Small intestine (tissue), 7 donors: ENCODE data around the gene C16orf74. TPM values are rescaled to one million over a fixed set of nuclear protein-coding genes. Genes with fewer than 3 reads are reported as not detected.

Experiments used
- DNase-seq, 2 donors: peaks; one replicate each; pipeline versions ENCODE4 v3.0.0 to v3.0.0-alpha.2; 2013
- FAIRE-seq: peaks from 2 replicates; lab custom pipeline; 2012; peaks lifted over from hg19 to GRCh38; lab: Jason Lieb, UNC
- H3K27ac ChIP-seq, 3 donors: one replicate each; pipeline ENCODE4 v1.5.1; 2013; ENCODE audit warnings: low read length in 2 of 3, mild to moderate bottlenecking in 2 of 3, control low read depth in 1 of 3, inconsistent platforms in 1 of 3, low read depth in 1 of 3, moderate library complexity in 1 of 3
- H3K27me3 ChIP-seq, 3 donors: one replicate each; pipeline ENCODE4 v1.6.1; 2013; ENCODE audit warnings: low read length in 3 of 3, inconsistent platforms in 1 of 3; ENCODE audit not compliant: control insufficient read depth in 3 of 3, insufficient read depth in 3 of 3
- H3K36me3 ChIP-seq, 3 donors: one replicate each; pipeline ENCODE4 v1.6.1; 2013; ENCODE audit warnings: low read length in 3 of 3, inconsistent platforms in 1 of 3, low read depth in 1 of 3, mild to moderate bottlenecking in 1 of 3, moderate library complexity in 1 of 3; ENCODE audit not compliant: control insufficient read depth in 3 of 3, insufficient read depth in 2 of 3
- H3K4me1 ChIP-seq, 3 donors: one replicate each; pipeline ENCODE4 v1.6.1; 2013; ENCODE audit warnings: low read length in 2 of 3, inconsistent platforms in 1 of 3, low read depth in 1 of 3, mild to moderate bottlenecking in 1 of 3, moderate library complexity in 1 of 3; ENCODE audit not compliant: control insufficient read depth in 3 of 3, insufficient read depth in 2 of 3
- H3K4me3 ChIP-seq, 3 donors: one replicate each; pipeline ENCODE4 v1.5.1; 2013; ENCODE audit warnings: low read length in 3 of 3, control low read depth in 1 of 3, inconsistent platforms in 1 of 3, low read depth in 1 of 3, mild to moderate bottlenecking in 1 of 3, moderate library complexity in 1 of 3
- H3K9me3 ChIP-seq, 2 donors: one replicate each; pipeline ENCODE4 v1.6.1; 2013; ENCODE audit warnings: low read depth in 1 of 2, low read length in 1 of 2; ENCODE audit not compliant: control insufficient read depth in 2 of 2, insufficient read depth in 1 of 2
- WGBS, 3 donors: extraction: QIAGEN DNeasy Blood & Tissue Kit; methylation state at CpG; one replicate each; pipeline ENCODE4 v1.1.7; 2013; 5-methylcytosine and 5-hydroxymethylcytosine counted together
- polyA plus RNA-seq, 4 donors: library from polyadenylated mRNA; stranded (reverse) in 3 of 4; unstranded in 1 of 4; fragments of 200-250 nt in 3 of 4; fragments of 120-200 nt in 1 of 4; gene quantifications; one replicate each; pipeline versions ENCODE4 v1.2.1 to v1.2.3, GENCODE V29; 2013
- donor health status: healthy with polysubstance abuse.
- donor health status: control.
- donor health status: control.
- donor health status: Bipolar disorder and iron deficiency.
- donor health status: healthy.

C16orf74 gene
- polyA plus RNA-seq, 4 donors = 1.2 to 5.6 (median 4.9) TPM; not detected in 1

GRCh38 chr16:85794696-85795095, 43.8 kb upstream of the C16orf74 start:
- H3K9me3 ChIP-seq = peaks cover 0 to 3% of the 10 kb centered on the region in 2 donors
- peaks cover 0 to 7% (median 2%) of the 10 kb centered on the region in 3 donors for H3K4me1 ChIP-seq
- no peak overlapping the region for H3K4me3 ChIP-seq
- FAIRE-seq = no peak
- peaks cover 8 to 50% (median 17%) of the 10 kb centered on the region in 3 donors for H3K36me3 ChIP-seq
- H3K27ac ChIP-seq = no peak overlapping the region
- no peak for DNase-seq
- H3K27me3 ChIP-seq = no peaks in the 10 kb centered on the region
- 87 to 91% (median 88%) methylated on average over 8 of the region's 8 CpGs for WGBS, 3 donors

- H3K9me3 ChIP-seq = peaks cover 0 to 3% of the 10 kb centered on the region in 2 donors
- no peaks in the 10 kb centered on the region for H3K27me3 ChIP-seq
- FAIRE-seq = no peak
- WGBS, 3 donors = 95 to 97% (median 96%) methylated on average over 5 of the region's 5 CpGs
- no peak for DNase-seq
- no peak overlapping the region for H3K4me3 ChIP-seq
- no peak overlapping the region for H3K27ac ChIP-seq
- H3K4me1 ChIP-seq = peaks cover 0 to 7% (median 2%) of the 10 kb centered on the region in 3 donors
- H3K36me3 ChIP-seq = peaks cover 9 to 50% (median 17%) of the 10 kb centered on the region in 3 donors
These were observed 42.9 kb upstream of the C16orf74 start for GRCh38 chr16:85793662-85794298.

GRCh38 chr16:85789773-85790172, 38.9 kb upstream of the C16orf74 start:
- no peak for DNase-seq
- peaks cover 7 to 62% (median 24%) of the 10 kb centered on the region in 3 donors for H3K36me3 ChIP-seq
- no peaks in the 10 kb centered on the region for H3K4me1 ChIP-seq
- no peak overlapping the region for H3K27ac ChIP-seq
- no peak for FAIRE-seq
- WGBS, 3 donors = 88 to 97% (median 93%) methylated on average over 6 of the region's 6 CpGs
- peaks cover 0 to 3% of the 10 kb centered on the region in 2 donors for H3K9me3 ChIP-seq
- no peaks in the 10 kb centered on the region for H3K27me3 ChIP-seq
- no peak overlapping the region for H3K4me3 ChIP-seq

- peaks cover 7 to 60% (median 24%) of the 10 kb centered on the region in 3 donors for H3K36me3 ChIP-seq
- FAIRE-seq (no peak), DNase-seq (no peak)
These were observed 37.9 kb upstream of the C16orf74 start for GRCh38 chr16:85788819-85789218.

GRCh38 chr16:85785927-85786326, 35.0 kb upstream of the C16orf74 start:
- DNase-seq (no peak), FAIRE-seq (no peak)
- Histone ChIP-seq H3K27ac (no peak overlapping the region), H3K4me1 (peaks cover 0 to 11% (median 0%) of the 10 kb centered on the region in 3 donors), H3K4me3 (no peak overlapping the region), H3K36me3 (peaks cover 4 to 67% (median 14%) of the 10 kb centered on the region in 3 donors), H3K9me3 (no peaks in the 10 kb centered on the region), H3K27me3 (no peaks in the 10 kb centered on the region)
- 86 to 96% (median 95%) methylated on average over 2 of the region's 2 CpGs for WGBS, 3 donors

More at GRCh38 chr16:85788819-85789218, 37.9 kb upstream of the C16orf74 start:
- H3K27ac ChIP-seq = no peak overlapping the region
- no peaks in the 10 kb centered on the region for H3K4me1 ChIP-seq
- peaks cover 0 to 3% of the 10 kb centered on the region in 2 donors for H3K9me3 ChIP-seq
- 83 to 88% (median 87%) methylated on average over 11 of the region's 11 CpGs for WGBS, 3 donors
- no peak overlapping the region for H3K4me3 ChIP-seq
- no peaks in the 10 kb centered on the region for H3K27me3 ChIP-seq

- WGBS, 3 donors = 94 to 100% (median 97%) methylated on average over 2 of the region's 2 CpGs
- no peaks in the 10 kb centered on the region for H3K9me3 ChIP-seq
- no peak overlapping the region for H3K4me3 ChIP-seq
- H3K27ac ChIP-seq = no peak overlapping the region
- peaks cover 0 to 11% (median 0%) of the 10 kb centered on the region in 3 donors for H3K4me1 ChIP-seq
- no peaks in the 10 kb centered on the region for H3K27me3 ChIP-seq
- peaks cover 6 to 74% (median 14%) of the 10 kb centered on the region in 3 donors for H3K36me3 ChIP-seq
- FAIRE-seq (no peak), DNase-seq (no peak)
These were observed 33.9 kb upstream of the C16orf74 start for GRCh38 chr16:85784813-85785212.

- H3K27ac ChIP-seq = no peak overlapping the region
- no peak for FAIRE-seq
- no peaks in the 10 kb centered on the region for H3K9me3 ChIP-seq
- peaks cover 0 to 11% (median 0%) of the 10 kb centered on the region in 3 donors for H3K4me1 ChIP-seq
- no peak overlapping the region for H3K4me3 ChIP-seq
- H3K27me3 ChIP-seq = no peaks in the 10 kb centered on the region
- 92 to 97% (median 97%) methylated on average over 8 of the region's 8 CpGs for WGBS, 3 donors
- no peak for DNase-seq
- H3K36me3 ChIP-seq = peaks cover 6 to 80% (median 11%) of the 10 kb centered on the region in 3 donors
These were observed 32.5 kb upstream of the C16orf74 start for GRCh38 chr16:85783441-85783840.

GRCh38 chr16:85782451-85782850, 31.6 kb upstream of the C16orf74 start:
- no peak for DNase-seq
- Histone ChIP-seq H3K4me1 (peaks cover 0 to 11% (median 0%) of the 10 kb centered on the region in 3 donors), H3K27me3 (no peaks in the 10 kb centered on the region), H3K4me3 (no peak overlapping the region), H3K36me3 (peaks cover 3 to 79% (median 9%) of the 10 kb centered on the region in 3 donors), H3K27ac (peak overlapping the region in 1 of 3 donors; percentile 42), H3K9me3 (no peaks in the 10 kb centered on the region)
- 75 to 82% (median 76%) methylated on average over 6 of the region's 6 CpGs for WGBS, 3 donors
- no peak for FAIRE-seq
